Activated naive CD4-positive, alpha-beta T cell treated with anti-CD3 and anti-CD28 coated beads, Interleukin-2, amount 10 ng/mL, durations not matched to agents 7 days and 5 days (primary cell): ENCODE results near the gene RAD51B.

Experiments
- CTCF ChIA-PET: fragments of 350-600 bp; sonication (Branson Sonifier 250); formaldehyde crosslinking; loops from one replicate; lab custom pipeline; 2021; ENCODE audit warnings: antibody characterized with exemption; lab: Charles Lee
- DNase-seq: peaks from one replicate; pipeline ENCODE4 v3.0.0-alpha.2; 2020
- H3K27ac Mint-ChIP-seq: one replicate; pipeline ENCODE4 v1.8.0; 2021; ENCODE audit warnings: mild to moderate bottlenecking, moderate library complexity, mixed read lengths
- H3K27me3 Mint-ChIP-seq: one replicate; pipeline ENCODE4 v1.8.0; 2021; ENCODE audit warnings: mild to moderate bottlenecking, mixed read lengths
- H3K36me3 Mint-ChIP-seq: one replicate; pipeline ENCODE4 v1.8.0; 2021; ENCODE audit warnings: mixed read lengths
- H3K4me1 Mint-ChIP-seq: one replicate; pipeline ENCODE4 v1.8.0; 2021; ENCODE audit warnings: mixed read lengths
- H3K4me3 Mint-ChIP-seq: one replicate; pipeline ENCODE4 v1.8.0; 2021; ENCODE audit warnings: mild to moderate bottlenecking, moderate library complexity, mixed read lengths
- H3K9me3 Mint-ChIP-seq: one replicate; pipeline ENCODE4 v1.8.0; 2021; ENCODE audit warnings: mixed read lengths

Gene RAD51B

DNA sequence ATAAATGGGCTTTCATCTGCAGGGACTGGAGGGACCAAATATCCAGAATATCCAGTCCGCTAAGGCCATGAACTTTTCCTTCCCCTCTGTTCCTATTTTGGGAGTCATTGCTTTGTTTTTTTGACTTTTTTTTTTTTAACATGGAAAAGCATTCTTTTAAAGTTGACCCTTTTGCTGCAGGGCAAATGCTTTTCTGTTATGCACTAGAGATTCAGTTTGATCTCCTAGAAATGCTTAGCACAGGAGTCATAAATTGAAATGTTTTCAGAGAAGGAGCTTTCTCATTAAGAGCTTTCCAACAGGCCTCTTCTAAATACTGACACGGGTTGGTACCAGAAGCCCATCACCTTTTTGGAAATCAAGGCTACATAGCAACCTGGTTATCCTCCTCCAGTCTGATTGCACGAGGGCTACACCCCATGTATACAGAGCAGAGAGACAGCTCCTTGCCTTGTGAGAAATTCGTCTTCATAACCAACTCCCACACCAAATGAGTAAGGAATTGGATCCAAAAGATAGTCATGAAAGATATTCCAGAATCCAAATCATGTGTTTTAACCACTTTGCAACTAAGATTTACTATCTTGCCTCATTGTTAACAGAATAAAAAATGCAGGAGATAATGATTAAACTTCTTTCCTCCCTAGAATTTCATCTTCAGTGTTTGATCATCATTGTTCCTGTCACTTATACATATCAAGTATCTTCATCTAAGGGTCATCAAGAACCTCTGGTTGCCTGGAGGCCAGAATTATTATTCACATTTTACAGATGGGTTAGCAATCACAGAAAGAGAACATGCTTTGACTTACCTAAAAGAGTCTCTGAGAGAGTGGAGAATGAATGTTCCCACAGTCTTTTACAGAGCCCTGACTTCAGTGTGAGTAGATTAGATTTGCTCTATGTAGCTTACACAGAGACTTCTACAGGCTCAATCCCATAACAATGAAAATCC, 583.9 kb downstream of the RAD51B start:
- Mint-ChIP-seq H3K27me3 (no peaks in the 10 kb centered on the region), H3K4me1 (peaks cover 16% of the 10 kb centered on the region), H3K27ac (no peak overlapping the region), H3K4me3 (no peak overlapping the region), H3K36me3 (no peaks in the 10 kb centered on the region), H3K9me3 (no peaks in the 10 kb centered on the region)
- no peak for DNase-seq
- CTCF ChIA-PET, result interaction anchor here (1.4 kb wide), 1 partner anchor 154 kb away, joined by 3 read pairs; no protein-coding TSS in a partner anchor

DNA sequence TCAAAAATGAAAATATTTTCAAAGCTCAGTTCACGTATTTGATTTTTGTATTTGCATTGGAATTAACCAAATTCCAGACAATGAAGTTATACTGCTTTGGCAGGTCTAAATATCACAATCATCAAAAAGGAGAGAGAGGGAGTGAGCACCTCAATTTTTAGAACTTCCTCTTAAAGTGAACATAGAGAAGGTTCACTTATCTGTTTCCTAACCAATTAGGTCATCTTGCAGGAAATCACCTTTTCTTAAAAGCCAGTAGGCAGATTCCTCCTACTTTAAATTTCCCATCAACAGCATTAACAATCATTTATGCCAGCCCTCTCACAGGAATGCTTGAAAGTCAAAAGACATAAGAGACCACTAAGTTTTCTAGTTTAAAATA, 584.6 kb downstream of the RAD51B start:
- CTCF ChIA-PET, result interaction anchor here (1.1 to 1.4 kb wide), 2 partner anchors 155 to 520 kb away, joined by 3 read pairs; no protein-coding TSS in a partner anchor
- Mint-ChIP-seq H3K4me3 (no peak overlapping the region), H3K27ac (no peak overlapping the region), H3K36me3 (no peaks in the 10 kb centered on the region), H3K27me3 (no peaks in the 10 kb centered on the region), H3K4me1 (peaks cover 19% of the 10 kb centered on the region), H3K9me3 (no peaks in the 10 kb centered on the region)
- no peak for DNase-seq

DNA sequence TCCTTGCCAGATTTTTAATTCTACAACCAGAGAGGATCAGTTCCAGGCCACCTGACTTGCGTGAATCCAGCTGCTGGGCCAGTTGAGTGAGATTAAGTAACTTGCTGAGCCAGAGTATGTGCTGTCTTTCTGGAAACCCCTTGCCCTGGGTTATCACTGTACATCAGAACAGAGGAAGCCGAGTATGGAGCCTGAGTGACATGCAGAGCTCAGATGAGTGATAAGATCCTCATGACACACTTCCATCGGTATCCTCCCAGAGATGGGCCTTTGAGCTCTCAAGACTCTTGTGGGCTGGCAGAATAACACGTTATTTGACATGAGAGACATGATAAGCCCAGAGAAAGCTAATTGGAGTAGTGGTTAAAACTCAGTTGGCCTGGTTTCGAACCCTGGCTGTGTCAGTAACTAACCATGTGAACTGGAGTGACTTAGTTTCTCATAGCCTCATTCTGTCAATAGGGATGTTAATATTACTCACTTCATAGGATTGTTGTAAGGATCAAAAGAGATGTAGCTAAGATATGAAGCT, 585.1 kb downstream of the RAD51B start:
- no peak overlapping the region for H3K27ac Mint-ChIP-seq
- CTCF ChIA-PET, result interaction anchor here (0.8 to 1.4 kb wide), 3 partner anchors 154 to 521 kb away, joined by 3 to 4 read pairs (median 3); no protein-coding TSS in a partner anchor
- no peaks in the 10 kb centered on the region for H3K9me3 Mint-ChIP-seq
- H3K4me3 Mint-ChIP-seq, result no peak overlapping the region
- H3K36me3 Mint-ChIP-seq, result no peaks in the 10 kb centered on the region
- no peaks in the 10 kb centered on the region for H3K27me3 Mint-ChIP-seq
- H3K4me1 Mint-ChIP-seq, result peaks cover 19% of the 10 kb centered on the region
- DNase-seq, result no peak

DNA sequence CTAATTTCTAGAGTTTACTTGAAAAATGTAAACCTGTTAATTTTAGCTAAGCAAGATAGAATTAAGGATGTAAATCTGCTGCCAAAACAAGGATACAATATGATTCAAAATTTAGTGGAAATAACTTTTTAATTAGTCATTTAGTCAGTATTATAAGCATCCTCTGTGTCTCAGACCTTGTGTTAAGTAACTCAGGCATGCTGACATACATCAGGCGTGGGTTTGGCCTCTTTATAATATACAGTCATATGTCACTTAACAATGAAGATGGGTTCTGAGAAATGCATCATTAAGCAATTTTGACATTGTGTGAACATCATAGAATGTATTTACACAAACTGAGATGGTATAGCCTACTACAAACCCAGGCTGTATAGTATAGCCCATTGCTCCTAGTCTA, 586.4 kb downstream of the RAD51B start:
- no peak overlapping the region for H3K4me3 Mint-ChIP-seq
- H3K9me3 Mint-ChIP-seq, result no peaks in the 10 kb centered on the region
- no peaks in the 10 kb centered on the region for H3K36me3 Mint-ChIP-seq
- DNase-seq, result no peak
- CTCF ChIA-PET, result no interaction called here
- no peak overlapping the region for H3K27ac Mint-ChIP-seq
- no peaks in the 10 kb centered on the region for H3K27me3 Mint-ChIP-seq
- peaks cover 19% of the 10 kb centered on the region for H3K4me1 Mint-ChIP-seq

DNA sequence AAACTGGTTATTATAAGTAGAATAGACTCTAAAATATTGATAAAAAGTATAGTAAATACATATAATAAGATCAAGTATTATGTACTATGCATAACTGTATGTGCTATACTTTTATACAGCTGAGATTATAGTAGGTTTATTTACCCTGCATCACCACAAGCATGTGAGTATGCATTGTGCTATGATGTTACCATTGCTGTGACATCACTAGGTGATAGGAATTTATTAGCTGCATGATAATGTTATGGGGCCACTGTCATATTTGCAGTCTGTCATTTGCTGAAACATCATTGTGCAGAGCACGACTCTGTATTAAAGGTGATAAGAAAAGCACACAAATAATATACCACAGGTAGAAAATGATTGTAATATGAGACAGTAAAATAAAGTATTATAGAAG, 587.7 kb downstream of the RAD51B start:
- H3K36me3 Mint-ChIP-seq, result no peaks in the 10 kb centered on the region
- H3K4me3 Mint-ChIP-seq, result no peak overlapping the region
- no peaks in the 10 kb centered on the region for H3K9me3 Mint-ChIP-seq
- DNase-seq, result no peak
- CTCF ChIA-PET, result interaction anchor here (2.1 kb wide), 1 partner anchor 409 kb away, joined by 8 read pairs; no protein-coding TSS in a partner anchor
- H3K27ac Mint-ChIP-seq, result no peak overlapping the region
- peaks cover 19% of the 10 kb centered on the region for H3K4me1 Mint-ChIP-seq
- H3K27me3 Mint-ChIP-seq, result no peaks in the 10 kb centered on the region

DNA sequence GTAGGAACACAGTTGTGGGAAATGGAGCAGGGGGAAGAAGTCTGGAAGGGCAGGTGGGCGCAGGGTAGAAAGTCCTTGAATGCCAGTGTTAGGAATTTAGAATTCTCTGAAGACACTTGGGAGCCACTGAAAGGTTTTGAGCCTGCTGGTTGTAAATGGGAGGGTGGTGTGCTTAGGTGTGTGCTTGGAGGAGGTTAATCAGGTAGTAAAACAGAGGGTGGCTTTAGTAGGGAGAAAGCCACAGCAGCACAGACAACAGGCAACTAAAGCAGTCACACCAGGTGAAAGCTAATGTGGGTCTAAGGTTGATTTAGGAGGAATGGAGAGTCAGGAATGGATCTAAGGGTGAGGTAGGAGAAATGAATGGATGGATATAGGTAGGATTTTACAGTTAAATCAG, 588.2 kb downstream of the RAD51B start:
- H3K4me1 Mint-ChIP-seq, result peaks cover 19% of the 10 kb centered on the region
- no peaks in the 10 kb centered on the region for H3K9me3 Mint-ChIP-seq
- H3K4me3 Mint-ChIP-seq, result no peak overlapping the region
- no peaks in the 10 kb centered on the region for H3K36me3 Mint-ChIP-seq
- H3K27me3 Mint-ChIP-seq, result no peaks in the 10 kb centered on the region
- H3K27ac Mint-ChIP-seq, result no peak overlapping the region
- DNase-seq, result no peak
- CTCF ChIA-PET, result interaction anchor here (0.7 to 2.1 kb wide), 3 partner anchors 38 to 409 kb away, joined by 3 to 8 read pairs (median 3); no protein-coding TSS in a partner anchor

DNA sequence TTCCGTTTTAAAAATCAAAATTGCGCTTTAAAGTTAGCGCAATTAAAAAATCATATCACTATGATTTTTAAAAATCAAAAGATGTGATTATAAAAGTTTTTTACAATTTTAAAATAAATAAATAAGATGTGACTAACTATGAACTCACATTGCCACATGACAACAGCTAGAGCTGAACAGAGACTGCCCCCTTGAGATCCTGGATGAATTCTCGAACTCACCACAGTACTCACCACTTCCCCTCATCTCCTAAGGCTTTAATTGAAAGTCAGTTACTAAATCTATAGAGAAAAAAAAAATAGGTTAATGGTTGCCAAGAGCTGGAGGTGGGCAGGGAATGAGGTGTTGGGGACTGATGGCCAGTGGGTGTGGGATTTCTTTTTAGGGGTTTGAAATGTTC, 589.1 kb downstream of the RAD51B start:
- no peak overlapping the region for H3K4me3 Mint-ChIP-seq

DNA sequence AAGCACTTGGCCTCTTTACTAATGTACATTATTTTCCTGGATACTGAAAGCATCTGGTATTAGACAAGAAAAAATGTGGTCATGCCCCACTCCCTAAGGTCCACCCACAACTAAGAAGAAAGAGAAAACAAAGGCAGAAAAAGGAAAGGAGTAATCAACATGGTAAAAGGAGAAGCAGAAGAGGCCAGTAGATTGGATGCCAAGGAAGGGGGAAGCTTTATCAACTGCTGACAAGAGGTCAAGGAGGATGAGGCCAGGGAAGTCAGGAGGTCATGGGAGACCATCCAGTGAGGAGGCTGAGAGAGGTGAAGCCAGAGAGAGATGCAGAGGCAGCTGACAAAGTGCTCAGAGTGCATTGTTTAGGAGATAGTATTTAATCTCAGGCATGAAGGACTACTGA, 589.8 kb downstream of the RAD51B start:
- no peak overlapping the region for H3K4me3 Mint-ChIP-seq

More for the DNA sequence above, 589.1 kb downstream of the RAD51B start:
- Mint-ChIP-seq H3K36me3 (no peaks in the 10 kb centered on the region), H3K4me1 (peaks cover 18% of the 10 kb centered on the region), H3K9me3 (no peaks in the 10 kb centered on the region), H3K27me3 (no peaks in the 10 kb centered on the region), H3K27ac (no peak overlapping the region)
- peak; percentile 40 for DNase-seq
- CTCF ChIA-PET, result interaction anchor here (0.6 to 2.1 kb wide), 10 partner anchors 8 to 464 kb away, joined by 3 to 8 read pairs (median 3); no protein-coding TSS in a partner anchor

DNA sequence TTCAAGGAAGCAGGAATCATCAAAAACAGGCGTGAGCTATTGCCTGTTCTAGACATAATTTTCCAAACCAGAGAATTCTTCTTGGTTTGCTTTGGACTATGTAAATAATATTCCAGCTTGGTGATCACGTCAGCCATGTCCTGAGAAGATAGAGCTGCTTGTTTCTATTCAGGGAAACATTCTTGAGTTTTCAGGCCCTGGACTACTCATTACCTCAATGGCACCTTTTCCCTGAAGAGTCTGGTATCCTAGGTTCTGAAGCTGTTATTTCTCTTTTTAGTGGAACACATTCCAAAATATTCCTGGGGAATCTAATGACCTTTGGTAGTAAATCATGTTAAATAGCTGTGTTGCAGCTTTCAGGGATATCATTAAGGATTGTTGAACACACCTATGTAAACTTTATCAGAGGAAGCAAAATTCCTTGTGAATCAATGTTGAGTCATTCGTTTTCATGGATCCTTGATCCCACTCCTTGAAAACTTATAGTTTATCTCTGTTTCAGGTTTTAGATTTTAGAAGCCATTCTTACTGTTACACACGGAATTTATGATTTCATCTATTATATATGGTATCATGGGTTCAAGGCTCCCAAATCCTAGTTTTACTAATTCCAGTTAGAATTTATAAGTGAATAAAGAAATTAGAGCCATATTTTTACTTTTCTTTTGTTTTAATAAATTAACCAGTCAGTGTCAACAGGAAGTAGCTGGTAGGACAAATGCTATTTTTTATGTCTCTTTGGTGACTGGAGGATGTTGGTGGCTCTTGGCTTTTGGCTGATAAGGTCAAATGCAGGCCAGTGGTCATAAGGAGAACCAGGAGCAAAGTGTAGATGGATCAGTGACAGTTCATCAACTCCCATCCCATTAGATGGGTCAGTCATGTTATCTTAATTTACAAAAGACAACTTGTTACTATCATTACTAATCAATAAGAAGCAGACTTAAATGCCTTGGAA, 593.2 kb downstream of the RAD51B start:
- no peak overlapping the region for H3K27ac Mint-ChIP-seq
- peaks cover 7% of the 10 kb centered on the region for H3K4me1 Mint-ChIP-seq
- no peaks in the 10 kb centered on the region for H3K27me3 Mint-ChIP-seq
- CTCF ChIA-PET, result interaction anchor here (0.6 to 0.7 kb wide), 2 partner anchors 163 to 289 kb away, joined by 3 read pairs; no protein-coding TSS in a partner anchor
- no peaks in the 10 kb centered on the region for H3K9me3 Mint-ChIP-seq
- no peaks in the 10 kb centered on the region for H3K36me3 Mint-ChIP-seq
- no peak overlapping the region for H3K4me3 Mint-ChIP-seq
- DNase-seq, result no peak

More for the DNA sequence above, 589.8 kb downstream of the RAD51B start:
- no peaks in the 10 kb centered on the region for H3K9me3 Mint-ChIP-seq
- CTCF ChIA-PET, result interaction anchor here (0.6 to 2.1 kb wide), 8 partner anchors 9 to 465 kb away, joined by 3 to 8 read pairs (median 3); no protein-coding TSS in a partner anchor
- H3K27ac Mint-ChIP-seq, result no peak overlapping the region
- H3K27me3 Mint-ChIP-seq, result no peaks in the 10 kb centered on the region
- no peaks in the 10 kb centered on the region for H3K36me3 Mint-ChIP-seq
- H3K4me1 Mint-ChIP-seq, result peaks cover 11% of the 10 kb centered on the region
- DNase-seq, result no peak

DNA sequence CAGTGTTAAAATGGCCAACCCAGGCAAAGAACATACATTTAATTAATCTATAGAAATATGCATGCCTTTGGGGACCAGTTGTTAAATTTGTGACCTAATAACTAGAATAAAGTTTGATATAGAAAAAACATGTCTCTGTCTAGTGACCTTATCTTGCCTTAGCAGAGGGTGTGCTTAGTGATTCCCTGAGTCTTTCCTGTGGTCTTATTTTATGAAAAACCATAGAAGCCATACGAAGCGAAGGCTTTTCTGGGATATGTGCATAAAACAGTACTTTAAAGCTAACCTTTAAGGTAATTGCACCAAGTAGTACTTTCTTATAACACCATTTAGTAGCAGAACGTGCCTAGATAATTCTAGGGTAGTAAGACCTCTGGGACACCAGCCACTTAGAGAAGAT, 593.9 kb downstream of the RAD51B start:
- Mint-ChIP-seq H3K27ac (no peak overlapping the region), H3K4me3 (no peak overlapping the region), H3K4me1 (peaks cover 3% of the 10 kb centered on the region), H3K9me3 (no peaks in the 10 kb centered on the region), H3K27me3 (no peaks in the 10 kb centered on the region), H3K36me3 (no peaks in the 10 kb centered on the region)
- CTCF ChIA-PET, result interaction anchor here (0.6 kb wide), 1 partner anchor 288 kb away, joined by 3 read pairs; no protein-coding TSS in a partner anchor
- DNase-seq, result no peak

DNA sequence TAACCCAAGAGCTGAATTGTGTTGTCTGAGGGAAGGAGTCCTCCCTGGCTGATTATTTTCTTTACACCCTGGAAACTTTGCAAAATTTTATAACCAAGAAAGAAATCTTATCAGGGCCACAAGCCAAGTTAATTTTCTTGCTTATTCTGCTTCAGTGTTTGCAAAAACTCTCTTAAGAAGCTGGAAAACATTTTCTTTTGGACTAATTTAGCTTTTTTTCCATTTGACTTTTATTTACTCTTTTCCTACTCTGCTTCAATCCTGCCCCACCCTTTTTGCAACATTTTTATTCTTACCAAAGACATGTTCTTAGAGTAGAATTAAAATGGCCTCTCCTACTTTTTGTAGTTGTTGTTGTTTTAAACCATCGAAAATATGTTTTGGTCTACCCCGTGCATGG, 594.5 kb downstream of the RAD51B start:
- no peaks in the 10 kb centered on the region for H3K4me1 Mint-ChIP-seq
- no peaks in the 10 kb centered on the region for H3K36me3 Mint-ChIP-seq
- CTCF ChIA-PET, result no interaction called here
- no peaks in the 10 kb centered on the region for H3K9me3 Mint-ChIP-seq
- H3K4me3 Mint-ChIP-seq, result no peak overlapping the region
- no peak for DNase-seq
- no peak overlapping the region for H3K27ac Mint-ChIP-seq
- H3K27me3 Mint-ChIP-seq, result no peaks in the 10 kb centered on the region

DNA sequence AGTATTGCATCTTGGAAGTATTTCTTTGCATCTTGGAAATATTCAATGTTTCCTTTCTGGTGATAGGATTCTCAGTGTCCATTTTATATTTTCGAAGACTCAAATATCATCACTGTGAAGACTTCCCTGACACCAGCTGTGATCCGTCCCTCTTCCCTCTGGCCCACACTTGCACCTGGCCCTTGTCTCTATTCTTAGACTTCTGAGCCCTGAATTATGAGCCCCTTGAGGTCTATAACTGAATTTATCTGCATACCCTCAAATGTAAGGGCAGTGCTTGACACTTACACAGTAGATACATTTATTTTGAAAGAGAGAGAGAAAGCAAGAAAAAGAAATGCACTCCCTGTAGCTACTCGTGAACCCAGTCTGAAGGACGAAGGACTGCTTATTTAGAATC, 596.6 kb downstream of the RAD51B start:
- Mint-ChIP-seq H3K4me1 (peaks cover 6% of the 10 kb centered on the region), H3K9me3 (no peaks in the 10 kb centered on the region), H3K4me3 (no peak overlapping the region), H3K36me3 (no peaks in the 10 kb centered on the region), H3K27ac (no peak overlapping the region), H3K27me3 (no peaks in the 10 kb centered on the region)
- CTCF ChIA-PET, result interaction anchor here (1.1 kb wide), 1 partner anchor 168 kb away, joined by 4 read pairs; no protein-coding TSS in a partner anchor
- no peak for DNase-seq

DNA sequence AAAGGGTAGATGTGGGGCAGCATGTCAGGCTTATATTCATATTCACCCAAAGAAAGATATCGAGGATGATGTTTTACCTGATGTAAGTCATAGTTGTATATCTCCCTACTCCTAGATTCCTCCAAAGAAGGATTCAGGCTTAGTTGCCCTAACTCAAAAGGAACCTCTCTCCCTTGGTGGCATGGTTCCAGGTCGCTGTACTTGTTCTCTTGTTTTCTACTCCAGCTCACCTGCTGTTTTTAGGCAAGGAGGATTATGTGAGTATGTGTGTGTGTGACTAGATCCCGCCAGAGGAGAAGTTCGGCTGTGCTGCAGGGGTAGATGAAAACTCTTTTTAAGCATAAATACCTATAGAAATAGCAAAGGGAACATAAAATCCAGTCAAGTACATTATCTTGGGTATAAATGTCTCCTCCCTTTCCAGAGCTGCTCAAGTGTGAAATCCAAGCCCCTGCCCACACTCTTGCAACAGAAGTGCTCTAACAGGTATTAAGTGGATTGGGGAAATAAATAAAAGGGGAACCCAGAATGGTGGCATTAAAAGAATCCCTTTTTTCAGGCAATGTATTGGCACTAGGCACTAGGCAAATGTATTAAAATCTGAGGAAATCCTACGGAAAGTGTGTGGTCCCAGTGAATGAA, 597.6 kb downstream of the RAD51B start:
- Mint-ChIP-seq H3K4me1 (peaks cover 6% of the 10 kb centered on the region), H3K27me3 (no peaks in the 10 kb centered on the region), H3K27ac (no peak overlapping the region), H3K4me3 (no peak overlapping the region), H3K9me3 (no peaks in the 10 kb centered on the region), H3K36me3 (no peaks in the 10 kb centered on the region)
- CTCF ChIA-PET, result interaction anchor here (1.1 kb wide), 1 partner anchor 168 kb away, joined by 4 read pairs; no protein-coding TSS in a partner anchor
- DNase-seq, result no peak
